Endothelial cell of umbilical vein (primary cell): ENCODE results near the gene GRM7.

Source experiments
- CTCF ChIP-seq, 2 donors: IDR thresholded peaks; 1 replicate in 1 of 2; 2 replicates in 1 of 2; pipeline ENCODE4 v1.5.1; 2011; ENCODE audit warnings: low read length in 2 of 2, mild to moderate bottlenecking in 2 of 2, moderate library complexity in 2 of 2, control low read depth in 1 of 2, inconsistent platforms in 1 of 2, low read depth in 1 of 2; ENCODE audit not compliant: insufficient read depth in 1 of 2; ENCODE audit errors: extremely low read depth in 1 of 2
- EZH2 ChIP-seq: IDR thresholded peaks from 2 replicates; pipeline ENCODE4 v1.6.1; 2012; ENCODE audit warnings: borderline replicate concordance, low read depth, mild to moderate bottlenecking, moderate library complexity, low read length, inconsistent platforms; ENCODE audit not compliant: severe bottlenecking
- JUN ChIP-seq: IDR thresholded peaks from 2 replicates; pipeline ENCODE4 v1.6.1; 2011; ENCODE audit warnings: borderline replicate concordance, low read depth; ENCODE audit not compliant: insufficient read length, insufficient read depth
- MYC ChIP-seq: IDR thresholded peaks from one replicate; pipeline ENCODE4 v1.6.1; 2011; ENCODE audit warnings: mild to moderate bottlenecking, low read depth, low read length
- POLR2A ChIP-seq: IDR thresholded peaks from 2 replicates; pipeline ENCODE4 v1.6.1; 2012; ENCODE audit warnings: low read depth, mild to moderate bottlenecking, control low read depth, low read length
- POLR2AphosphoS5 ChIP-seq: IDR thresholded peaks from 2 replicates; pipeline ENCODE4 v1.6.1; 2012; ENCODE audit warnings: low read depth, mild to moderate bottlenecking, control low read depth, low read length, moderate library complexity; ENCODE audit not compliant: insufficient read depth

DNA sequence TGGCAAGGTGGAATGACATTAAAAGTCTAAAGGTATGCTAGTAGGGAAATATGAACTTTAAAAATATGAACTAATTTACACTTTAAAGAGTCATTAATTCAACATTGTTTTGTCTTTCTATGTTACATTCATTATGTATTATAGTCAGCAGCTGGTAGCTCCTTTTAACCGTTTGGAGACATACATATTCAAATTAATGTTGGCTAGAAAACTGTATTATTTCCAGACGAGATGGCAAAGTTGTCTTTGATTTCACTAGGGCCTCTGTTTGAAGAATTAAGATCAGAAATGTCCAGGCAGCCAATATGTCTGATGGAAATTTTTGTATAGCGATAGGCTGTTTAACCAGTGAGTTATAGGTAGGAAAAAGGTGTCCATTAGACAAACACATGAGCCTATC is 817.6 kb downstream of the GRM7 start:
- no peak for TF ChIP-seq CTCF (IDR thresholded peaks at IDR 0.05; ENCODE audit: extremely low read depth in 1 of 2, insufficient read depth in 1 of 2, low read depth in 1 of 2, low read length in 2 of 2)
- no peak for TF ChIP-seq POLR2A
- no peak for TF ChIP-seq POLR2AphosphoS5
- no peak for TF ChIP-seq EZH2
- no peak for TF ChIP-seq MYC
- no peak for TF ChIP-seq JUN
